K562 (cell line): ENCODE data around the gene RBBP7. TPM values are rescaled to one million over a fixed set of nuclear protein-coding genes. Genes with fewer than 3 reads are reported as not detected.

ENCODE experiments used
- ARNT ChIP-seq, 2 experiments: fragments of 450-650 bp; IDR thresholded peaks; 2 replicates each; pipeline ENCODE4 v1.6.1; 2016; ENCODE audit warnings: mild to moderate bottlenecking in 1 of 2
- CREB1 ChIP-seq, 2 experiments: sonication (generic) in 1 of 2; formaldehyde crosslinking in 1 of 2; IDR thresholded peaks; 2 replicates each; pipeline versions ENCODE4 v1.6.1 to v1.8.0; 2012 to 2022; ENCODE audit warnings: inconsistent platforms in 1 of 2, mild to moderate bottlenecking in 1 of 2, missing genetic modification reagents in 1 of 2, moderate library complexity in 1 of 2
- CREB5 ChIP-seq: fragments of 250-450 bp; sonication (Bioruptor Pico); IDR thresholded peaks from 2 replicates; pipeline ENCODE4 v1.5.0; 2020; ENCODE audit warnings: mild to moderate bottlenecking
- ETV5 ChIP-seq: sonication (generic); formaldehyde crosslinking; IDR thresholded peaks from 2 replicates; pipeline ENCODE4 v1.4.0; 2020; ENCODE audit warnings: low read depth, mild to moderate bottlenecking, missing genetic modification reagents
- EZH2 ChIP-seq: IDR thresholded peaks from 2 replicates; pipeline ENCODE4 v1.6.1; 2012; ENCODE audit warnings: low read depth, mild to moderate bottlenecking, inconsistent platforms, low read length, borderline replicate concordance
- HDAC1 ChIP-seq, 2 experiments: fragments of 450-650 bp; IDR thresholded peaks; 2 replicates each; pipeline ENCODE4 v1.6.1; 2016 to 2017; ENCODE audit warnings: inconsistent platforms in 1 of 2, mild to moderate bottlenecking in 1 of 2, moderate library complexity in 1 of 2
- HMGN3 ChIP-seq: IDR thresholded peaks from 2 replicates; pipeline ENCODE4 v1.6.1; 2011; ENCODE audit warnings: borderline replicate concordance, low read depth, mild to moderate bottlenecking, mixed read lengths, low read length; ENCODE audit not compliant: insufficient read length; ENCODE audit errors: extremely low read depth
- POLR3A ChIP-seq: IDR thresholded peaks from 2 replicates; pipeline ENCODE4 v1.6.1; 2011; ENCODE audit warnings: borderline replicate concordance, mild to moderate bottlenecking, moderate library complexity; ENCODE audit not compliant: insufficient read length, insufficient read depth; ENCODE audit errors: extremely low read depth
- RBM15 ChIP-seq: fragments of 200-400 bp; formaldehyde crosslinking; IDR thresholded peaks from 2 replicates; pipeline ENCODE4 v1.6.1; 2018; ENCODE audit warnings: mild to moderate bottlenecking, low read length, moderate library complexity; ENCODE audit not compliant: insufficient read depth
- RCOR1 ChIP-seq, 2 experiments: IDR thresholded peaks; 2 replicates each; pipeline ENCODE4 v1.6.1; 2012; ENCODE audit warnings: low read depth in 2 of 2, low read length in 2 of 2, borderline replicate concordance in 1 of 2, improper control_type of control experiment in 1 of 2
- SMAD4 ChIP-seq: fragments of 250-450 bp; sonication (Bioruptor Pico); conservative IDR thresholded peaks from 2 replicates; pipeline ENCODE4 v1.8.0; 2021; ENCODE audit warnings: inconsistent platforms, mild to moderate bottlenecking, moderate library complexity
- SMARCA4 ChIP-seq: fragments of 450-650 bp; IDR thresholded peaks from 2 replicates; pipeline ENCODE4 v1.6.1; 2016
- THRB ChIP-seq: fragments of 450-650 bp; formaldehyde crosslinking; conservative IDR thresholded peaks from 2 replicates; pipeline ENCODE4 v1.4.0; 2022; ENCODE audit warnings: mild to moderate bottlenecking, missing genetic modification characterization
- ZBTB2 ChIP-seq: fragments of 450-650 bp; IDR thresholded peaks from 2 replicates; pipeline ENCODE4 v1.6.1; 2016; ENCODE audit warnings: antibody characterized with exemption
- ZBTB7A ChIP-seq: IDR thresholded peaks from 2 replicates; pipeline ENCODE4 v1.6.1; 2011; ENCODE audit warnings: low read depth, mild to moderate bottlenecking, low read length, moderate library complexity, borderline replicate concordance; ENCODE audit not compliant: control insufficient read depth
- ZNF224 ChIP-seq: sonication (generic); formaldehyde crosslinking; IDR thresholded peaks from 2 replicates; pipeline ENCODE4 v1.8.0; 2022; ENCODE audit warnings: mild to moderate bottlenecking, missing genetic modification reagents
- ZNF280A ChIP-seq: fragments of 450-650 bp; IDR thresholded peaks from 2 replicates; pipeline ENCODE4 v1.6.1; 2018; ENCODE audit warnings: mild to moderate bottlenecking, low read depth; ENCODE audit not compliant: partially characterized antibody
- ZNF354B ChIP-seq: fragments of 250-450 bp; sonication (Bioruptor Pico); IDR thresholded peaks from 2 replicates; pipeline ENCODE4 v1.4.0; 2020
- ZNF668 ChIP-seq: fragments of 250-450 bp; sonication (Bioruptor Pico); IDR thresholded peaks from 2 replicates; pipeline ENCODE4 v1.8.0; 2022; ENCODE audit warnings: mild to moderate bottlenecking, inconsistent platforms
- polyA plus RNA-seq, 8 experiments: library from polyadenylated mRNA; depleted of rRNA in 4 of 8; stranded (reverse) in 5 of 8; unstranded in 3 of 8; fragments of >200 nt; fragmentation: Nextera tagmentation in 2 of 8; fragmentation: Illumina TruSeq in 1 of 8; extraction: Ambion mirVana in 2 of 8; extraction: Trizol in 1 of 8; gene quantifications; 2 replicates each; pipeline versions ENCODE4 v1.2.1 to v1.2.3, GENCODE V29; 2011 to 2014; ENCODE audit warnings: inconsistent platforms in 1 of 8, missing spikeins in 1 of 8
- total RNA-seq, 7 experiments: library from RNA; depleted of rRNA in 6 of 7; stranded (reverse); fragments of >200 nt in 6 of 7; fragmentation: Illumina TruSeq in 2 of 7; extraction: Trizol in 2 of 7; gene quantifications; 2 replicates each; pipeline versions ENCODE4 v1.2.1 to v1.2.3, GENCODE V29; 2011 to 2021; ENCODE audit warnings: low replicate concordance in 1 of 7

The RBBP7 gene
- total and polyA plus RNA-seq, 9 of the 15 experiments (the other 6 are each of a cell fraction or from before 2014, with no cell fraction given): 79.0 to 364 (median 182) TPM

- TF ChIP-seq ZNF280A (no peak), CREB1 (IDR thresholded peaks at IDR 0.05) (no peak), CREB1 (CRISPR knock-in tag; IDR thresholded peaks at IDR 0.05) (no peak), ZBTB7A (peak; percentile 80; the same call in 1 of the 2 replicates), ZNF354B (CRISPR knock-in tag) (no peak), HMGN3 (peak; percentile 7), HDAC1 (IDR thresholded peaks at IDR 0.05) (0 out of 4 replicates have a peak, but pooled peaks of 1 of the 2 experiments have one; percentile 38), EZH2 (no peak), SMARCA4 (no peak), RCOR1 (IDR thresholded peaks at IDR 0.05; ENCODE audit: borderline replicate concordance in 1 of 2, low read depth in 2 of 2, low read length in 2 of 2) (no peak), THRB (CRISPR knock-in tag) (no peak), ZNF224 (CRISPR knock-in tag) (no peak), CREB5 (CRISPR knock-in tag) (no peak), ARNT (IDR thresholded peaks at IDR 0.05) (no peak), ZNF668 (no peak), ZBTB2 (no peak), POLR3A (no peak), ETV5 (CRISPR knock-in tag) (no peak), SMAD4 (CRISPR knock-in tag) (0 out of 2 replicates have a peak, but pooled peaks have one; percentile 60), RBM15 (no peak)
Measured at GRCh38 chrX:16869393-16870094, 618 bp downstream of the RBBP7 start (continued).
